Measurements from ENCODE around the gene IL18. TPM values are rescaled to one million over a fixed set of nuclear protein-coding genes. Genes with fewer than 3 reads are reported as not detected.

Gene IL18
- total and polyA plus RNA-seq, 9 of the 15 experiments (the other 6 are each of a cell fraction or from before 2014, with no cell fraction given), result 4.1 to 10.0 (median 6.1) TPM

DNA sequence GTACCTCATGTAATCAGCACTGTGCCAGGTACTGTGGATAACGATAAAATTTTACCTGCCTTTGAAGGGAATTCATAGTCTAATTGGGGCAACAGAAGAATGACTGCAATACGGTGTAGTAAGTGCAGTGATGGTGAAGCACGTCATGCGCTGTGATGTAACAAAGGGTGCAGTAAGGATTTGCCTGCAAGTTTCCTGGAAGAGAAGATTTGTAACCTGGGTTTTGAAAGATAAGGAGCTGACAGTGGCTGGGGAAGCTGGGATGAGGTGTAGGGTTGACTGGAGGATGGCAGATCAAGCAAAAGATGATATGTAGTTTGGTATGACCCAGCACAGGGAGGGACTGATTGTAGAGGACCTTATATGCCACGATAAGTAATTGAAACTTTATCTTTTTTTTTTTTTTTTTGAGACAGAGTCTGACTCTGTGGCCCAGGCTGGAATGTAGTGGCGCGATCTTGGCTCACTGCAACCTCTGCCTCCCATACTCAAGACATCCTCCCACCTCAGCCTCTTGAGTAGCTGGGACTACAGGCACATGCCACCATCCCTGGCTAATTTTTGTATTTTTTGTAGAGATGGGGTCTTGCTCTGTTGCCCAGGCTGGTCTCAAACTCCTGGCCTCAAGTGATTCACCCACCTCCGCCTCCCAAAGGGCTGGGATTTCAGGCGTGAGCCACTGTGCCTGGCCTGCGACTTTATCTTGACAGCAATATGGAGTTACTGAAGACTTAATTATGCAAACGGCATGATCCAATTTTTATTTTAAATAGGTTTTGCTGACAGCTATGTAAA, 66.0 kb downstream of the IL18 start (continued):
- TF ChIP-seq, protein P1, sequence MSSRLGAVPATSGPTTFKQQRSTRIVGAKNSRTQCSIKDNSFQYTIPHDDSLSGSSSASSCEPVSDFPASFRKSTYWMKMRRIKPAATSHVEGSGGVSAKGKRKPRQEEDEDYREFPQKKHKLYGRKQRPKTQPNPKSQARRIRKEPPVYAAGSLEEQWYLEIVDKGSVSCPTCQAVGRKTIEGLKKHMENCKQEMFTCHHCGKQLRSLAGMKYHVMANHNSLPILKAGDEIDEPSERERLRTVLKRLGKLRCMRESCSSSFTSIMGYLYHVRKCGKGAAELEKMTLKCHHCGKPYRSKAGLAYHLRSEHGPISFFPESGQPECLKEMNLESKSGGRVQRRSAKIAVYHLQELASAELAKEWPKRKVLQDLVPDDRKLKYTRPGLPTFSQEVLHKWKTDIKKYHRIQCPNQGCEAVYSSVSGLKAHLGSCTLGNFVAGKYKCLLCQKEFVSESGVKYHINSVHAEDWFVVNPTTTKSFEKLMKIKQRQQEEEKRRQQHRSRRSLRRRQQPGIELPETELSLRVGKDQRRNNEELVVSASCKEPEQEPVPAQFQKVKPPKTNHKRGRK (tag; IDR thresholded peaks at IDR 0.05), result no peak
- TF ChIP-seq RBM25 (IDR thresholded peaks at IDR 0.05; ENCODE audit: low read depth, low read length, severe bottlenecking), result peak; percentile 34
- TF ChIP-seq HMG20B (CRISPR knock-in tag; IDR thresholded peaks at IDR 0.05), result no peak
- TF ChIP-seq ZKSCAN3 (CRISPR knock-in tag; IDR thresholded peaks at IDR 0.05), result no peak
- TF ChIP-seq TBL1XR1 (IDR thresholded peaks at IDR 0.05; ENCODE audit: low read length in 2 of 2), result peak in 1 of 2 experiments; percentile 72; a peak in 2 of 4 replicates
- TF ChIP-seq EHMT2 (IDR thresholded peaks at IDR 0.05), result 0 out of 2 replicates have a peak, but pooled peaks have one; percentile 44
- TF ChIP-seq CEBPB (tag; IDR thresholded peaks at IDR 0.05), result peak; percentile 91
- TF ChIP-seq, protein P2, sequence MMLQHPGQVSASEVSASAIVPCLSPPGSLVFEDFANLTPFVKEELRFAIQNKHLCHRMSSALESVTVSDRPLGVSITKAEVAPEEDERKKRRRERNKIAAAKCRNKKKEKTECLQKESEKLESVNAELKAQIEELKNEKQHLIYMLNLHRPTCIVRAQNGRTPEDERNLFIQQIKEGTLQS (IDR thresholded peaks at IDR 0.05), result peak; percentile 85
- TF ChIP-seq, protein P2 (CRISPR knock-in tag; conservative IDR thresholded peaks at IDR 0.05), result no peak
- TF ChIP-seq, protein P3, sequence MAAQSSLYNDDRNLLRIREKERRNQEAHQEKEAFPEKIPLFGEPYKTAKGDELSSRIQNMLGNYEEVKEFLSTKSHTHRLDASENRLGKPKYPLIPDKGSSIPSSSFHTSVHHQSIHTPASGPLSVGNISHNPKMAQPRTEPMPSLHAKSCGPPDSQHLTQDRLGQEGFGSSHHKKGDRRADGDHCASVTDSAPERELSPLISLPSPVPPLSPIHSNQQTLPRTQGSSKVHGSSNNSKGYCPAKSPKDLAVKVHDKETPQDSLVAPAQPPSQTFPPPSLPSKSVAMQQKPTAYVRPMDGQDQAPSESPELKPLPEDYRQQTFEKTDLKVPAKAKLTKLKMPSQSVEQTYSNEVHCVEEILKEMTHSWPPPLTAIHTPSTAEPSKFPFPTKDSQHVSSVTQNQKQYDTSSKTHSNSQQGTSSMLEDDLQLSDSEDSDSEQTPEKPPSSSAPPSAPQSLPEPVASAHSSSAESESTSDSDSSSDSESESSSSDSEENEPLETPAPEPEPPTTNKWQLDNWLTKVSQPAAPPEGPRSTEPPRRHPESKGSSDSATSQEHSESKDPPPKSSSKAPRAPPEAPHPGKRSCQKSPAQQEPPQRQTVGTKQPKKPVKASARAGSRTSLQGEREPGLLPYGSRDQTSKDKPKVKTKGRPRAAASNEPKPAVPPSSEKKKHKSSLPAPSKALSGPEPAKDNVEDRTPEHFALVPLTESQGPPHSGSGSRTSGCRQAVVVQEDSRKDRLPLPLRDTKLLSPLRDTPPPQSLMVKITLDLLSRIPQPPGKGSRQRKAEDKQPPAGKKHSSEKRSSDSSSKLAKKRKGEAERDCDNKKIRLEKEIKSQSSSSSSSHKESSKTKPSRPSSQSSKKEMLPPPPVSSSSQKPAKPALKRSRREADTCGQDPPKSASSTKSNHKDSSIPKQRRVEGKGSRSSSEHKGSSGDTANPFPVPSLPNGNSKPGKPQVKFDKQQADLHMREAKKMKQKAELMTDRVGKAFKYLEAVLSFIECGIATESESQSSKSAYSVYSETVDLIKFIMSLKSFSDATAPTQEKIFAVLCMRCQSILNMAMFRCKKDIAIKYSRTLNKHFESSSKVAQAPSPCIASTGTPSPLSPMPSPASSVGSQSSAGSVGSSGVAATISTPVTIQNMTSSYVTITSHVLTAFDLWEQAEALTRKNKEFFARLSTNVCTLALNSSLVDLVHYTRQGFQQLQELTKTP (IDR thresholded peaks at IDR 0.05; ENCODE audit: low read depth in 1 of 2, partially characterized antibody in 2 of 2), result no peak
- no peak for TF ChIP-seq WHSC1 (IDR thresholded peaks at IDR 0.05; ENCODE audit: low read length)
- peak; percentile 87 for TF ChIP-seq NCOA1 (IDR thresholded peaks at IDR 0.05; ENCODE audit: low read depth)
- TF ChIP-seq ZNF785 (CRISPR knock-in tag; IDR thresholded peaks at IDR 0.05), result no peak
- TF ChIP-seq, protein P4, sequence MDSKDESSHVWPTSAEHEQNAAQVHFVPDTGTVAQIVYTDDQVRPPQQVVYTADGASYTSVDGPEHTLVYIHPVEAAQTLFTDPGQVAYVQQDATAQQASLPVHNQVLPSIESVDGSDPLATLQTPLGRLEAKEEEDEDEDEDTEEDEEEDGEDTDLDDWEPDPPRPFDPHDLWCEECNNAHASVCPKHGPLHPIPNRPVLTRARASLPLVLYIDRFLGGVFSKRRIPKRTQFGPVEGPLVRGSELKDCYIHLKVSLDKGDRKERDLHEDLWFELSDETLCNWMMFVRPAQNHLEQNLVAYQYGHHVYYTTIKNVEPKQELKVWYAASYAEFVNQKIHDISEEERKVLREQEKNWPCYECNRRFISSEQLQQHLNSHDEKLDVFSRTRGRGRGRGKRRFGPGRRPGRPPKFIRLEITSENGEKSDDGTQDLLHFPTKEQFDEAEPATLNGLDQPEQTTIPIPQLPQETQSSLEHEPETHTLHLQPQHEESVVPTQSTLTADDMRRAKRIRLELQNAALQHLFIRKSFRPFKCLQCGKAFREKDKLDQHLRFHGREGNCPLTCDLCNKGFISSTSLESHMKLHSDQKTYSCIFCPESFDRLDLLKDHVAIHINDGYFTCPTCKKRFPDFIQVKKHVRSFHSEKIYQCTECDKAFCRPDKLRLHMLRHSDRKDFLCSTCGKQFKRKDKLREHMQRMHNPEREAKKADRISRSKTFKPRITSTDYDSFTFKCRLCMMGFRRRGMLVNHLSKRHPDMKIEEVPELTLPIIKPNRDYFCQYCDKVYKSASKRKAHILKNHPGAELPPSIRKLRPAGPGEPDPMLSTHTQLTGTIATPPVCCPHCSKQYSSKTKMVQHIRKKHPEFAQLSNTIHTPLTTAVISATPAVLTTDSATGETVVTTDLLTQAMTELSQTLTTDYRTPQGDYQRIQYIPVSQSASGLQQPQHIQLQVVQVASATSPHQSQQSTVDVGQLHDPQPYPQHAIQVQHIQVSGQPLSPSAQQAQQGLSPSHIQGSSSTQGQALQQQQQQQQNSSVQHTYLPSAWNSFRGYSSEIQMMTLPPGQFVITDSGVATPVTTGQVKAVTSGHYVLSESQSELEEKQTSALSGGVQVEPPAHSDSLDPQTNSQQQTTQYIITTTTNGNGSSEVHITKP (IDR thresholded peaks at IDR 0.05; ENCODE audit: partially characterized antibody), result peak; percentile 95
- TF ChIP-seq TAF9B (IDR thresholded peaks at IDR 0.05; ENCODE audit: partially characterized antibody), result no peak
- TF ChIP-seq, protein P5, sequence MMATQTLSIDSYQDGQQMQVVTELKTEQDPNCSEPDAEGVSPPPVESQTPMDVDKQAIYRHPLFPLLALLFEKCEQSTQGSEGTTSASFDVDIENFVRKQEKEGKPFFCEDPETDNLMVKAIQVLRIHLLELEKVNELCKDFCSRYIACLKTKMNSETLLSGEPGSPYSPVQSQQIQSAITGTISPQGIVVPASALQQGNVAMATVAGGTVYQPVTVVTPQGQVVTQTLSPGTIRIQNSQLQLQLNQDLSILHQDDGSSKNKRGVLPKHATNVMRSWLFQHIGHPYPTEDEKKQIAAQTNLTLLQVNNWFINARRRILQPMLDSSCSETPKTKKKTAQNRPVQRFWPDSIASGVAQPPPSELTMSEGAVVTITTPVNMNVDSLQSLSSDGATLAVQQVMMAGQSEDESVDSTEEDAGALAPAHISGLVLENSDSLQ (IDR thresholded peaks at IDR 0.05), result peak; percentile 84
- peak; percentile 84 for TF ChIP-seq DPF2 (IDR thresholded peaks at IDR 0.05)
